NCI-H128 (cell line): ENCODE measurements around the gene ARMCX2.
"Not testable (repeated sequence)": the region's sequence is repeated elsewhere in the genome, so short reads cannot be mapped to it uniquely, and the experiment has no call there.

Source experiments
- DNase-seq: peaks from one replicate; lab custom pipeline; 2025; ENCODE audit not compliant: unreplicated experiment; lab: John Stamatoyannopoulos, UW

ARMCX2 gene

GRCh38 chrX:101659601-101660063 lies at the start of gene ARMCX2:
TSS of gene ARMCX2 (minus strand) at chrX:101659850. CDS start at chrX:101657588, 2,262 bp downstream.
- DNase-seq = peak; percentile 55

GRCh38 chrX:101709384-101709783 lies 49.7 kb upstream of the ARMCX2 start:
- no peak for DNase-seq

- DNase-seq = no peak
Observed at GRCh38 chrX:101708163-101708562, 48.5 kb upstream of the ARMCX2 start.

GRCh38 chrX:101693476-101693875 lies 33.8 kb upstream of the ARMCX2 start:
- DNase-seq = no peak

GRCh38 chrX:101691835-101692234 lies 32.2 kb upstream of the ARMCX2 start:
- no peak for DNase-seq

GRCh38 chrX:101686574-101686973 lies 26.9 kb upstream of the ARMCX2 start:
- DNase-seq = no peak

- DNase-seq = no peak
Observed at GRCh38 chrX:101685923-101686322, 26.3 kb upstream of the ARMCX2 start.

- no peak for DNase-seq
Observed at GRCh38 chrX:101682723-101683122, 23.1 kb upstream of the ARMCX2 start.

- no peak for DNase-seq
Observed at GRCh38 chrX:101677028-101677427, 17.4 kb upstream of the ARMCX2 start.

GRCh38 chrX:101676571-101676970 lies 16.9 kb upstream of the ARMCX2 start:
- no peak for DNase-seq

GRCh38 chrX:101668143-101668542 lies 8.5 kb upstream of the ARMCX2 start:
- DNase-seq = no peak

- DNase-seq = peak; percentile 17
Observed at GRCh38 chrX:101658661-101659491, 774 bp downstream of the ARMCX2 start.

GRCh38 chrX:101657495-101657894 lies 2.2 kb downstream of the ARMCX2 start:
- DNase-seq = no peak

- no peak for DNase-seq
Observed at GRCh38 chrX:101656817-101657216, 2.8 kb downstream of the ARMCX2 start.

- no peak for DNase-seq
Observed at GRCh38 chrX:101655534-101655933, 4.1 kb downstream of the ARMCX2 start.

- not testable (repeated sequence) for DNase-seq
Observed at GRCh38 chrX:101647716-101648115, 11.9 kb downstream of the ARMCX2 start.

GRCh38 chrX:101642093-101642492 lies 17.6 kb downstream of the ARMCX2 start:
- DNase-seq = no peak

- DNase-seq = no peak
Observed at GRCh38 chrX:101639583-101639982, 20.1 kb downstream of the ARMCX2 start.

GRCh38 chrX:101619364-101619763 lies 40.3 kb downstream of the ARMCX2 start:
- DNase-seq = no peak

GRCh38 chrX:101617211-101618191 lies 42.1 kb downstream of the ARMCX2 start, which contains the start of gene ARMCX6:
TSS of gene ARMCX6 (minus strand) at chrX:101618000. CDS start at chrX:101616620, 1,380 bp downstream.
- DNase-seq = peak; percentile 34

- DNase-seq = no peak
Observed at GRCh38 chrX:101605728-101606127, 53.9 kb downstream of the ARMCX2 start.
